ENCODE data around the gene AFF1. TPM values are rescaled to one million over a fixed set of nuclear protein-coding genes. Genes with fewer than 3 reads are reported as not detected.

Gene AFF1
- total and polyA plus RNA-seq, 2 experiments from 2014 or later: 31.9 to 38.7 TPM

DNA sequence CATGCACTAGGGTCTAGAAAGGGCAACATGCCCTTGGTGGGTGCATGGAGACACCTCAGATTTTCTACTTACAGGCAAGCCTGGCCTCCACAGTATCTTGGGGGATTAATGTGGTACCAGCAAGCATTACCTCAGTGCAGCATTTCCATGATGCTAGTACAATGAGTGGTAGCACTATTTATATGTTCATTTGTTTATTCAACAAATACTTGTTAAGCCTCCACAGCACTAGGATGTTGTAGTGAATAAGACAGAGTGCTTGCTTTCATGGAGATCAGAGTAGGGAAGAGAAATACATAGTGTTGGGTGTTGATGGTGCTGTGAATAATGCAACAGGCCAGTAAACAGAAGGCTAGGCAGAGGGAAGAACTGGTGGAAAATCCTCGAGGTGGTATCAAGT lies 152.2 kb downstream of the AFF1 start:
- H3K4me2 ChIP-seq: no peak overlapping the region

DNA sequence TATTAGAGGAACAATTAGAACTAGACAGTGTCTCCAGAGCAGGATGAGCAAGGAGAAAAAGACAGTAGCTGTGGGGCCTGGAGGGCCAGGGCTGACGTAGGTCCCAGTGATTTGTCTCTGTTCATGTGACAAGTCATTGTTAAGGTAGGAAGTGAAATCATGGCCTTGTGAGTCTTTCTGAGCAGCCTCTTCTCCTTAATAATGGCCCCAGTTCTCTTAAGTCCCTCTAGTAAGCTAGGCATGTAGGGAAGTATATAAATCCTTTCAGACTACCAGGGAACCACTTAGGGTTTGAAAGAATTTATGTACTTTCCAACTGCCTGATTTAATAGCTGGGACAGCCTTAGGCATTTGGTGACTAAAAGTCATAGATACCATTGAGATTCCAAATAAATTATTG lies 152.6 kb downstream of the AFF1 start:
- Histone ChIP-seq H3K4me1 (ENCODE audit: insufficient read depth) (no peaks in the 10 kb centered on the region), H3K9me2 (replicated peaks; ENCODE audit: insufficient read depth) (no peaks in the 10 kb centered on the region), H3K4me3 (no peak overlapping the region), H2AFZ (no peak overlapping the region), H3K4me2 (no peak overlapping the region), H3K27me3 (no peaks in the 10 kb centered on the region), H3K79me2 (peaks cover 61% of the 10 kb centered on the region), H3K36me3 (replicated peaks; ENCODE audit: insufficient read depth, low read depth) (no peaks in the 10 kb centered on the region), H3K27ac (no peak overlapping the region), H3K9me3 (ENCODE audit: low read depth) (no peaks in the 10 kb centered on the region), H4K20me1 (ENCODE audit: insufficient read depth, poor library complexity, severe bottlenecking) (no peaks in the 10 kb centered on the region)
- no peak for DNase-seq (ENCODE audit: low spot score)
- no peak for TF ChIP-seq EZH2 (IDR thresholded peaks at IDR 0.05; ENCODE audit: borderline replicate concordance)
- TF ChIP-seq, protein P1, sequence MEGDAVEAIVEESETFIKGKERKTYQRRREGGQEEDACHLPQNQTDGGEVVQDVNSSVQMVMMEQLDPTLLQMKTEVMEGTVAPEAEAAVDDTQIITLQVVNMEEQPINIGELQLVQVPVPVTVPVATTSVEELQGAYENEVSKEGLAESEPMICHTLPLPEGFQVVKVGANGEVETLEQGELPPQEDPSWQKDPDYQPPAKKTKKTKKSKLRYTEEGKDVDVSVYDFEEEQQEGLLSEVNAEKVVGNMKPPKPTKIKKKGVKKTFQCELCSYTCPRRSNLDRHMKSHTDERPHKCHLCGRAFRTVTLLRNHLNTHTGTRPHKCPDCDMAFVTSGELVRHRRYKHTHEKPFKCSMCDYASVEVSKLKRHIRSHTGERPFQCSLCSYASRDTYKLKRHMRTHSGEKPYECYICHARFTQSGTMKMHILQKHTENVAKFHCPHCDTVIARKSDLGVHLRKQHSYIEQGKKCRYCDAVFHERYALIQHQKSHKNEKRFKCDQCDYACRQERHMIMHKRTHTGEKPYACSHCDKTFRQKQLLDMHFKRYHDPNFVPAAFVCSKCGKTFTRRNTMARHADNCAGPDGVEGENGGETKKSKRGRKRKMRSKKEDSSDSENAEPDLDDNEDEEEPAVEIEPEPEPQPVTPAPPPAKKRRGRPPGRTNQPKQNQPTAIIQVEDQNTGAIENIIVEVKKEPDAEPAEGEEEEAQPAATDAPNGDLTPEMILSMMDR (IDR thresholded peaks at IDR 0.05; ENCODE audit: poor library complexity): no peak
- no peak for TF ChIP-seq EZH2phosphoT487 (IDR thresholded peaks at IDR 0.05; ENCODE audit: low read depth, severe bottlenecking, unreplicated experiment)
- 79% methylated on average over 1 of the region's 1 CpG for WGBS (ENCODE audit: low lambda C conversion rate, missing lambda C conversion rate)

More for the DNA sequence above, 152.2 kb downstream of the AFF1 start:
- Histone ChIP-seq H4K20me1 (ENCODE audit: insufficient read depth, poor library complexity, severe bottlenecking) (no peaks in the 10 kb centered on the region), H3K4me1 (ENCODE audit: insufficient read depth) (no peaks in the 10 kb centered on the region), H3K27ac (no peak overlapping the region), H3K27me3 (no peaks in the 10 kb centered on the region), H3K4me3 (no peak overlapping the region), H3K79me2 (peaks cover 63% of the 10 kb centered on the region), H3K36me3 (replicated peaks; ENCODE audit: insufficient read depth, low read depth) (no peaks in the 10 kb centered on the region), H2AFZ (no peak overlapping the region), H3K9me3 (ENCODE audit: low read depth) (no peaks in the 10 kb centered on the region), H3K9me2 (replicated peaks; ENCODE audit: insufficient read depth) (no peaks in the 10 kb centered on the region)
- TF ChIP-seq EZH2 (IDR thresholded peaks at IDR 0.05; ENCODE audit: borderline replicate concordance): no peak
- TF ChIP-seq, protein P1 (IDR thresholded peaks at IDR 0.05; ENCODE audit: poor library complexity): no peak
- no peak for TF ChIP-seq EZH2phosphoT487 (IDR thresholded peaks at IDR 0.05; ENCODE audit: low read depth, severe bottlenecking, unreplicated experiment)
- 73% methylated on average over 1 of the region's 1 CpG for WGBS (ENCODE audit: low lambda C conversion rate, missing lambda C conversion rate)
- DNase-seq (ENCODE audit: low spot score): no peak

DNA sequence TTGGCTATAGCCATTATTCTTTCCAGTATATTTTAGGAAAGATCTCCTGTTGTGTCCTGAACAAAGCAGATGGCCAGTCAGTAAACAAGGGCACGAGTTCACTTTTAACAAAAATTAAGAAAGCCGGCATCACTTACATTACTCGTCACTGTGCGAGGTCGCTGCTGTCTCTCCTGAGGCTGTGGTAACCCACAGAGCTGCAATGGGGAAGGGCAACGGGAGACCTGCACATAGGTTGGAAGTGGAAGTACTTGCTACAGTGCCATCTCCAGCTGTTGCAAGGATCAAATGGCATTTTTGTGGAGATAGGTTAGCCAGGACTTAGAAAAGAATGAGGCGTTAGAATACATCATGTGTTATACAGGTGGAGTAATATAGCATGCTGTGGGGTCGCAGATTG lies 153.4 kb downstream of the AFF1 start:
- no peaks in the 10 kb centered on the region for H3K27me3 ChIP-seq
- no peaks in the 10 kb centered on the region for H3K9me2 ChIP-seq (replicated peaks; ENCODE audit: insufficient read depth)
- WGBS (ENCODE audit: low lambda C conversion rate, missing lambda C conversion rate): 96% methylated on average over 8 of the region's 8 CpGs
- peaks cover 53% of the 10 kb centered on the region for H3K79me2 ChIP-seq
- no peaks in the 10 kb centered on the region for H3K9me3 ChIP-seq (ENCODE audit: low read depth)
- no peak overlapping the region for H2AFZ ChIP-seq
- DNase-seq (ENCODE audit: low spot score): no peak
- H3K27ac ChIP-seq: no peak overlapping the region
- no peak overlapping the region for H3K4me2 ChIP-seq
- no peak overlapping the region for H3K4me3 ChIP-seq
- no peaks in the 10 kb centered on the region for H3K36me3 ChIP-seq (replicated peaks; ENCODE audit: insufficient read depth, low read depth)
- no peaks in the 10 kb centered on the region for H3K4me1 ChIP-seq (ENCODE audit: insufficient read depth)
- TF ChIP-seq, protein P1 (IDR thresholded peaks at IDR 0.05; ENCODE audit: poor library complexity): no peak
- no peak for TF ChIP-seq EZH2 (IDR thresholded peaks at IDR 0.05; ENCODE audit: borderline replicate concordance)
- TF ChIP-seq EZH2phosphoT487 (IDR thresholded peaks at IDR 0.05; ENCODE audit: low read depth, severe bottlenecking, unreplicated experiment): no peak
- H4K20me1 ChIP-seq (ENCODE audit: insufficient read depth, poor library complexity, severe bottlenecking): no peaks in the 10 kb centered on the region

DNA sequence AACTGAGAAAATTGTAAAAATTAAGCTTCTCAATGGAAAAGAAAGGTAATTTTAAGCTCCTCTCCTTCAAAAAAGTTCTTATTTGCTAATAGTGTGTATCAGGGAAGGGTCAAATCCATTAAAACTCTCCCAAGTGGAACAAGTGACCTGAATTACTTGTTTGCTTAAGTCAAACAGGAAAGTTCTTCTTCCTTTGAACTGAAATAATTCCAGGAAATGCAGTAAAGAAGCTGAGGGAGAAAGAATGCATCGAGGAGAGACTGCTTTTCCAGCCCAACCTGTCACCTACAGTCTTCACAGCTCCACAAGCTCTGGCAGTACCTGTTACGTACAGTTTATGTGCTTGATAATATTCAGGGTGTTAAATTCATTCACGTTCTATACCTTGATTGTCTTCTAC lies 154.6 kb downstream of the AFF1 start:
- TF ChIP-seq, protein P1 (IDR thresholded peaks at IDR 0.05; ENCODE audit: poor library complexity): no peak
- no peak for TF ChIP-seq EZH2 (IDR thresholded peaks at IDR 0.05; ENCODE audit: borderline replicate concordance)
- TF ChIP-seq EZH2phosphoT487 (IDR thresholded peaks at IDR 0.05; ENCODE audit: low read depth, severe bottlenecking, unreplicated experiment): no peak
- Histone ChIP-seq H3K4me3 (no peak overlapping the region), H3K9me3 (ENCODE audit: low read depth) (no peaks in the 10 kb centered on the region), H3K36me3 (replicated peaks; ENCODE audit: insufficient read depth, low read depth) (no peaks in the 10 kb centered on the region), H3K4me1 (ENCODE audit: insufficient read depth) (no peaks in the 10 kb centered on the region), H3K79me2 (peaks cover 44% of the 10 kb centered on the region), H3K27ac (peak overlapping the region; percentile 39), H2AFZ (no peak overlapping the region), H3K27me3 (no peaks in the 10 kb centered on the region), H4K20me1 (ENCODE audit: insufficient read depth, poor library complexity, severe bottlenecking) (no peaks in the 10 kb centered on the region), H3K9me2 (replicated peaks; ENCODE audit: insufficient read depth) (no peaks in the 10 kb centered on the region), H3K4me2 (peak overlapping the region; percentile 4)
- DNase-seq (ENCODE audit: low spot score): no peak
- 43% methylated on average over 3 of the region's 3 CpGs for WGBS (ENCODE audit: low lambda C conversion rate, missing lambda C conversion rate)
